ENCODE data around the gene BAG3.

BAG3 gene

GRCh38 chr10:119706521-119707278 is 55.5 kb downstream of the BAG3 start:
- TF ChIP-seq POLR2AphosphoS5 (IDR thresholded peaks at IDR 0.05; ENCODE audit: low read depth, low read length) = no peak
- TF ChIP-seq FOXP2 (optimal IDR thresholded peaks at IDR 0.05; ENCODE audit: borderline replicate concordance, extremely low read depth, extremely low read length, insufficient read depth) = no peak
- no peak for TF ChIP-seq REST (IDR thresholded peaks at IDR 0.05; ENCODE audit: insufficient read depth in 1 of 2, low read depth in 2 of 2, low read length in 2 of 2)
- TF ChIP-seq TAF1 (IDR thresholded peaks at IDR 0.05; ENCODE audit: borderline replicate concordance, insufficient read depth, low read length) = no peak
- TF ChIP-seq SIN3A (IDR thresholded peaks at IDR 0.05; ENCODE audit: borderline replicate concordance, insufficient read depth, low read length) = no peak

GRCh38 chr10:119713744-119714483 is 62.7 kb downstream of the BAG3 start:
- no peak for TF ChIP-seq SIN3A (IDR thresholded peaks at IDR 0.05; ENCODE audit: borderline replicate concordance, insufficient read depth, low read length)
- no peak for TF ChIP-seq REST (IDR thresholded peaks at IDR 0.05; ENCODE audit: insufficient read depth in 1 of 2, low read depth in 2 of 2, low read length in 2 of 2)

- no peak for TF ChIP-seq TAF1 (IDR thresholded peaks at IDR 0.05; ENCODE audit: borderline replicate concordance, insufficient read depth, low read length)
- no peak for TF ChIP-seq SIN3A (IDR thresholded peaks at IDR 0.05; ENCODE audit: borderline replicate concordance, insufficient read depth, low read length)
- no peak for TF ChIP-seq POLR2AphosphoS5 (IDR thresholded peaks at IDR 0.05; ENCODE audit: low read depth, low read length)
- TF ChIP-seq REST (IDR thresholded peaks at IDR 0.05; ENCODE audit: insufficient read depth in 1 of 2, low read depth in 2 of 2, low read length in 2 of 2) = no peak
- no peak for TF ChIP-seq FOXP2 (optimal IDR thresholded peaks at IDR 0.05; ENCODE audit: borderline replicate concordance, extremely low read depth, extremely low read length, insufficient read depth)
These were observed 63.3 kb downstream of the BAG3 start for GRCh38 chr10:119714484-119714816.

GRCh38 chr10:119715628-119716505 is 64.7 kb downstream of the BAG3 start:
- TF ChIP-seq REST (IDR thresholded peaks at IDR 0.05; ENCODE audit: insufficient read depth in 1 of 2, low read depth in 2 of 2, low read length in 2 of 2) (no peak), POLR2AphosphoS5 (IDR thresholded peaks at IDR 0.05; ENCODE audit: low read depth, low read length) (no peak), FOXP2 (optimal IDR thresholded peaks at IDR 0.05; ENCODE audit: borderline replicate concordance, extremely low read depth, extremely low read length, insufficient read depth) (no peak)
